Measurements from ENCODE around the gene NOL6. TPM values are rescaled to one million over a fixed set of nuclear protein-coding genes. Genes with fewer than 3 reads are reported as not detected.

NOL6 gene
- 23.9 and 32.1 TPM in 2 replicates for total RNA-seq

GRCh38 chr9:33473643-33474352 is at the start of gene NOL6:
Gene NOL6, minus strand, starts transcription at chr9:33473924. Its CDS starts 82 bp downstream, at chr9:33473842.

GRCh38 chr9:33446946-33447798 is 26.6 kb downstream of the NOL6 start, which contains the start of gene AQP3:
Gene AQP3, minus strand, starts transcription at chr9:33447593. Its CDS starts 63 bp downstream, at chr9:33447530.

Small RNA genes lying within 50 kb of the gene (small RNA-seq; reads per million reads assigned to genes)
- gene AL356218.2 = not detected
- not detected for gene MIR6851

Other genes starting within 250 kb of the NOL6 start
- not detected in 2 replicates for gene SPINK4, start 233.8 kb downstream of the NOL6 start, total RNA-seq
- 27.1 and 30.0 TPM in 2 replicates for gene BAG1, start 209.2 kb downstream of the NOL6 start, total RNA-seq
- 58.5 and 64.8 TPM in 2 replicates for gene CHMP5, start 208.9 kb downstream of the NOL6 start, total RNA-seq
- gene NFX1, start 183.4 kb downstream of the NOL6 start, total RNA-seq = 34.5 and 35.5 TPM in 2 replicates
- not detected in 2 replicates for gene AQP7, start 71.4 kb downstream of the NOL6 start, total RNA-seq
- gene AQP3, start 26.3 kb downstream of the NOL6 start, total RNA-seq = 0.79 and 3.4 TPM in 2 replicates
- gene ANKRD18B, start 50.3 kb upstream of the NOL6 start, total RNA-seq = 0.43 and 0.79 TPM in 2 replicates

Data from placental epithelial cell (primary cell).